Psoas muscle (tissue), 8 donors: ENCODE results near the gene USF1. TPM values are rescaled to one million over a fixed set of nuclear protein-coding genes. Genes with fewer than 3 reads are reported as not detected.
"Not testable (repeated sequence)": the region's sequence is repeated elsewhere in the genome, so short reads cannot be mapped to it uniquely, and the experiment has no call there.

Experiments
- ATAC-seq, 4 donors: fragments of 200-7000 bp; cut with Tn5 transposase; one replicate each; pipeline ENCODE4 v1.9.1; 2020; ENCODE audit warnings: moderate library complexity in 3 of 4, mild to moderate bottlenecking in 2 of 4
- DNase-seq, 2 donors: peaks; one replicate each; pipeline ENCODE4 v3.0.0-alpha.2; 2020
- H3K27ac ChIP-seq: fragments of 200-600 bp; one replicate; pipeline ENCODE4 v1.8.0; 2022
- H3K27me3 ChIP-seq, 3 donors: fragments of 200-600 bp in 1 of 3; one replicate each; pipeline versions ENCODE4 v1.6.1 to v1.8.0; 2013 to 2022; ENCODE audit warnings: low read length in 2 of 3, mild to moderate bottlenecking in 2 of 3, moderate library complexity in 1 of 3; ENCODE audit not compliant: insufficient read depth in 3 of 3
- H3K36me3 ChIP-seq, 2 donors: fragments of 200-600 bp in 1 of 2; one replicate each; pipeline versions ENCODE4 v1.6.1 to v1.8.0; 2013 to 2022; ENCODE audit warnings: low read depth in 1 of 2, mild to moderate bottlenecking in 1 of 2, moderate library complexity in 1 of 2; ENCODE audit not compliant: insufficient read depth in 1 of 2
- H3K4me1 ChIP-seq: fragments of 200-600 bp; one replicate; pipeline ENCODE4 v1.8.0; 2022
- H3K4me3 ChIP-seq: fragments of 200-600 bp; one replicate; pipeline ENCODE4 v1.8.0; 2022; ENCODE audit warnings: mild to moderate bottlenecking
- H3K9me3 ChIP-seq: fragments of 200-600 bp; one replicate; pipeline ENCODE4 v1.8.0; 2022
- CTCF ChIP-seq: fragments of 200-600 bp; IDR thresholded peaks from one replicate; pipeline ENCODE4 v1.8.0; 2022; ENCODE audit warnings: antibody characterized with exemption
- WGBS, 3 donors: extraction: QIAGEN DNeasy Blood & Tissue Kit; methylation state at CpG; one replicate each; pipeline versions ENCODE4 v1.1.6 to v1.1.7; 2013; 5-methylcytosine and 5-hydroxymethylcytosine counted together
- intact Hi-C, 2 donors: fragments of 100-400 bp; cut with DNase I; formaldehyde crosslinking; loops; one replicate each; pipeline versions ENCODE4 v1.11.0 to v1.14.2; 2022
- polyA plus RNA-seq, 3 donors: library from polyadenylated mRNA; stranded (reverse); fragments of 200-250 nt; gene quantifications; one replicate each; pipeline ENCODE4 v1.2.3, GENCODE V29; 2013
- total RNA-seq, 4 donors: library from RNA; stranded (reverse); fragmentation: NEBNext Ultra II Directional in 2 of 4; extraction: Animal tissue kit (Norgen Biotek cat#: 25700) in 2 of 4; gene quantifications; one replicate each; pipeline versions ENCODE4 v1.2.1 to v1.2.4, GENCODE V29; 2021 to 2023
- donor health status: healthy with polysubstance abuse.
- donor health status: DM: no; HTN: no; CAD: no; lungs with moderate emphysema.
- donor health status: Bipolar disorder and iron deficiency.
- donor health status: healthy.
- donor health status: DM: yes; HTN: yes; CAD: no.
- donor health status: DM: no; HTN: no; CAD: no.
- donor health status: DM: no; HTN: no; CAD: no.
- donor health status: DM: yes; HTN: yes; CAD: no.

The USF1 gene
- total and polyA plus RNA-seq, 7 donors: 29.8 to 68.1 (median 40.0) TPM

DNA sequence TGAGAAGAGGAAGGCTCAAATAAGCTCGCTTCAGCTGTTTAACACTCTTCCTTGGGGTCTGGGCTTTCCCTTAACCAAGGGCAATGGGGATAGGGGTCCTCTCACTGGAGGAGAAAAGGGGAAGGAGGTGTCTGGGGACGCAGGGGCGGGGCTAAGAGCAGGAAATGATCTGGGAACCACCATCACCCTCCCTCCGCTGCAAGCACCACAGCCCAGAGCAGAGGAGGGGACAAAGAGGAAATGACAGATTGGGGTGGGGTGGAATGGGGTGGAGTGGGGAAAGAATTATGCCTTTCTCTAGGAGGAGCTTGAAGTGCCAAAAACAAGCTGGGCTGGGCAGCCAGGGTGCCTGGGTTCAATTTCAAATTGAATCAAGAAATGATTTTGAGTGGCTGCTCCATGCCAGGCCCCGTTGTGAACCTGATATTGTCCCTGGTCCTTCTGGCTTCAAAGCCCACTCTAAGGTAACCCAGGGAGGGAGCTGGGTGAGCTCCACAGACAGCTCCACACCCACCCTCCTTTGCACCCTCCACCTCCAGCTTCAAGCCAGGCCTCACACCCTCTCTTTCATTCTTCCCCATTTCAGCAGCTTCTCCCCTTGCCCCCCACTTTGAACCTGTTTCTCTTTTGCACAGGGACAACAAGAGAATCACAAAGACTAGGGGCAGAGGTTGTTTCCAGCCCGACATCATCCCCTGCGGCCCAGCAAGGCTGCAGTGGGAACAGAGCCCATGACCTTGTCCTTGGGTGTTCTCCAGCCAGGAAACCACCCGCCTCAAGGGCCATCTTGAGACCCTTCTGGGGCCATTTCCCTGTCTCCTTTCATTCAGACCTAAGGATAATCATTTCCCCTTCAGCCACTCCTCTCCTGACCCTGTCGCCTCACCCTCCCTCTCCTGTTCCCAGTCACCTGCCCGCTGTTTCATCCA lies 22.8 kb upstream of the USF1 start:
- DNase-seq (peak; percentile 61 to 71), ATAC-seq (peak; percentile 28 to 70 (median 42))
- Histone ChIP-seq H3K27me3 (peaks cover 0 to 15% (median 0%) of the 10 kb centered on the region in 3 donors), H3K9me3 (no peaks in the 10 kb centered on the region), H3K36me3 (no peaks in the 10 kb centered on the region), H3K27ac (no peak overlapping the region), H3K4me1 (no peaks in the 10 kb centered on the region), H3K4me3 (peak overlapping the region; percentile 49)
- intact Hi-C loops: no loop called here
- no peak for TF ChIP-seq CTCF
- 63 to 68% (median 65%) methylated on average over 10 of the region's 10 CpGs for WGBS, 3 donors

GRCh38 chr1:161066694-161067093 lies 20.9 kb upstream of the USF1 start:
- Histone ChIP-seq H3K27me3 (peaks cover 0 to 18% (median 0%) of the 10 kb centered on the region in 3 donors), H3K36me3 (no peaks in the 10 kb centered on the region), H3K4me1 (no peaks in the 10 kb centered on the region), H3K4me3 (no peak overlapping the region), H3K9me3 (no peaks in the 10 kb centered on the region), H3K27ac (no peak overlapping the region)
- no peak for TF ChIP-seq CTCF
- ATAC-seq (no peak), DNase-seq (no peak)
- intact Hi-C loops: no loop called here
- WGBS, 3 donors: 58 to 66% (median 64%) methylated on average over 3 of the region's 3 CpGs

DNA sequence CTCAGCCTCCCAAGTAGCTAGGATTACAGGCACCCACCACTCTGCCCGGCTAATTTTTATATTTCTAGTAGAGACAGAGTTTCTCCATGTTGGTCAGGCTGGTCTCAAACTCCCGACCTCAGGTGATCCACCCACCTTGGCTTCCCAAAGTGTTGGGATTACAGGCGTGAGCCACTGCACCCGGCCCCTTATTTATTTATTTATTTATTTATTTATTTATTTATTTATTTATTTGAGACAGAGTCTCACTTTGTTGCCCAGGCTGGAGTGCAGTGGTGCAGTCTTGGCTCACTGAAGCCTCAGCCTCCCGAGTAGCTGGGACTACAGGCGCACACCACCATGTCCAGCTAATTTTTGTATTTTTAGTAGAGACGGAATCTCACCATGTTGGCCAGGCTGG lies 19.9 kb upstream of the USF1 start:
- H3K4me3 ChIP-seq, H3K36me3 ChIP-seq, DNase-seq, H3K9me3 ChIP-seq, H3K4me1 ChIP-seq, H3K27ac ChIP-seq, intact Hi-C loops, ATAC-seq: not testable (repeated sequence)
- WGBS, 3 donors: 88 to 91% (median 91%) methylated on average over 7 of the region's 7 CpGs
- H3K27me3 ChIP-seq: peaks cover 0 to 27% (median 0%) of the 10 kb centered on the region in 3 donors

DNA sequence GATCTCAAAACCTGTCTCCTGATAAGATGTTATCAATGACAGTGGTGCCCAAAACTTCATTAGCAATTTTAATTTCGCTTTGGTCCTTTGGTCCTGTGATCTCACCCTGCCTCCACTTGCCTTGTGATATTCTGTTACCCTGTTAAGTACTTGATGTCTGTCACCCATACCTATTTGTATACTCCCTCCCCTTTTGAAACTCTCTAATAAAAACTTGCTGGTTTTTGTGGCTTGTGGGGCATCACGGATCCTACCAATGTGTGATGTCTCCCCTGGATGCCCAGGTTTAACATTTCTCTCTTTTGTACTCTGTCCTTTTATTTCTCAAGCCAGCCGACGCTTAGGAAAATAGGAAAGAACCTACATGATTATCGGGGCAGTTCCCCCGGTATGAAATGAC lies 18.2 kb upstream of the USF1 start:
- H3K4me1 ChIP-seq, H3K9me3 ChIP-seq, H3K4me3 ChIP-seq, ATAC-seq, H3K27ac ChIP-seq, intact Hi-C loops, DNase-seq, H3K36me3 ChIP-seq: not testable (repeated sequence)
- whole genome bisulfite sequencing, 3 donors: 58 to 65% (median 60%) methylated on average over 6 of the region's 6 CpGs
- peaks cover 0 to 27% (median 0%) of the 10 kb centered on the region in 3 donors for H3K27me3 ChIP-seq

DNA sequence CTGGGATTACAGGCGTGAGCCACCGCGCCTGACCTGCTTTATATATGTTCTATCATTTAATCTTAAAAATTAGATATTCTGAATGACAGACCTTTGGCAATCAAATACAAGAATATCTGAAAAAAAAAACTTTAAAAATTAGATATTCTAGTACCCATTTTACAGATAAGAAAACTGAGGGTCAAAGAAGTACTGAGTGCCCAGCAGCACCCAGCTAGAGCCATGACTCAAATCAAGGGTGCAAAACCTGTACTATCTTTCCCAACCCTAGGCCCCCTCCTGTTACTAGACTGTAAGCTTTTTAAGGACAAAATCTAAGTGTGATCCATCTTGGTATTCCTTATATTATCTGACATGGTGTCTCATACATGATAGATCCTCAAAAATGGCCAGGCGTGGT lies 15.6 kb upstream of the USF1 start:
- intact Hi-C loops: no loop called here
- H3K4me1 ChIP-seq: no peaks in the 10 kb centered on the region
- DNase-seq: no peak
- no peak for TF ChIP-seq CTCF
- no peaks in the 10 kb centered on the region for H3K36me3 ChIP-seq
- no peak overlapping the region for H3K4me3 ChIP-seq
- ATAC-seq: no peak
- H3K27ac ChIP-seq: no peak overlapping the region
- WGBS, 3 donors: 90 to 95% (median 92%) methylated on average over 4 of the region's 4 CpGs
- no peaks in the 10 kb centered on the region for H3K9me3 ChIP-seq
- peaks cover 0 to 27% (median 0%) of the 10 kb centered on the region in 3 donors for H3K27me3 ChIP-seq
